ENCODE measurements around the gene ABCB10.
A peak's percentile ranks its signal among the peaks of the same experiment; 100 is the strongest.

ABCB10 gene

DNA sequence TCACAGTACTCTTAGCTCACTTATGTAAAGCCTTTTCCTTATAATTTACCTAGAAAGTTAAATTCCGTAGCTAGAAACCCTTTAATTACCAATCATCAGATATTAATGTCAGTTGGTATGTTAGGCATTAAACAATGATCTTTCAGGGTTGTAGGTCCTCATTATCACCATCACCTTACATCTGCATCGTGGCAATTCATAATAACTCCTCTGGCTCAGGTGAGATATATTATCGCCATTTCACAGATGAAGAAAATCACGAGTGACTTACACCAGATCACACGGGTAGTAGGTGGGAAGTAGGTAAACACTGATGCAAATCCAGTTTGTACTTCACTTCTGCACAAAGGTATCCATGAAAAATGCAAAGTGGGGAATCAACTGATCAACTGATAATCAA is 51.0 kb downstream of the ABCB10 start:
- no peaks in the 10 kb centered on the region for H3K9me3 ChIP-seq (ENCODE audit: insufficient read depth, low read length)
- H2AFZ ChIP-seq (ENCODE audit: low read depth, low read length, severe bottlenecking): peak overlapping the region; percentile 83
- peak overlapping the region; percentile 82 for H3K9ac ChIP-seq (ENCODE audit: low read length)
- no peaks in the 10 kb centered on the region for H4K20me1 ChIP-seq (ENCODE audit: low read depth, low read length)
- H3F3A ChIP-seq (ENCODE audit: insufficient read depth): no peaks in the 10 kb centered on the region
- H3K36me3 ChIP-seq (ENCODE audit: low read length): no peaks in the 10 kb centered on the region; the same call in 1 of the 2 replicates
- peaks cover 28% of the 10 kb centered on the region for H3K79me2 ChIP-seq (ENCODE audit: insufficient read depth, low read length)
- H3K4me2 ChIP-seq (ENCODE audit: low read depth, low read length, poor library complexity, severe bottlenecking): peak overlapping the region; percentile 84
- H3K27me3 ChIP-seq (ENCODE audit: low read length): no peaks in the 10 kb centered on the region
- H3K4me3 ChIP-seq (ENCODE audit: insufficient read depth, low read length, poor library complexity, severe bottlenecking): peak overlapping the region; percentile 86
- H3K9me2 ChIP-seq (replicated peaks; ENCODE audit: insufficient read depth, low read length): no peaks in the 10 kb centered on the region
- peak overlapping the region; percentile 35; the same call in 1 of the 2 replicates for H3K27ac ChIP-seq (ENCODE audit: low read depth, low read length)
- TF ChIP-seq EZH2phosphoT487 (conservative IDR thresholded peaks at IDR 0.05; ENCODE audit: low read length): no peak
- TF ChIP-seq, protein P1, sequence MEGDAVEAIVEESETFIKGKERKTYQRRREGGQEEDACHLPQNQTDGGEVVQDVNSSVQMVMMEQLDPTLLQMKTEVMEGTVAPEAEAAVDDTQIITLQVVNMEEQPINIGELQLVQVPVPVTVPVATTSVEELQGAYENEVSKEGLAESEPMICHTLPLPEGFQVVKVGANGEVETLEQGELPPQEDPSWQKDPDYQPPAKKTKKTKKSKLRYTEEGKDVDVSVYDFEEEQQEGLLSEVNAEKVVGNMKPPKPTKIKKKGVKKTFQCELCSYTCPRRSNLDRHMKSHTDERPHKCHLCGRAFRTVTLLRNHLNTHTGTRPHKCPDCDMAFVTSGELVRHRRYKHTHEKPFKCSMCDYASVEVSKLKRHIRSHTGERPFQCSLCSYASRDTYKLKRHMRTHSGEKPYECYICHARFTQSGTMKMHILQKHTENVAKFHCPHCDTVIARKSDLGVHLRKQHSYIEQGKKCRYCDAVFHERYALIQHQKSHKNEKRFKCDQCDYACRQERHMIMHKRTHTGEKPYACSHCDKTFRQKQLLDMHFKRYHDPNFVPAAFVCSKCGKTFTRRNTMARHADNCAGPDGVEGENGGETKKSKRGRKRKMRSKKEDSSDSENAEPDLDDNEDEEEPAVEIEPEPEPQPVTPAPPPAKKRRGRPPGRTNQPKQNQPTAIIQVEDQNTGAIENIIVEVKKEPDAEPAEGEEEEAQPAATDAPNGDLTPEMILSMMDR (IDR thresholded peaks at IDR 0.05; ENCODE audit: insufficient read depth, low read length, poor library complexity, severe bottlenecking): no peak

DNA sequence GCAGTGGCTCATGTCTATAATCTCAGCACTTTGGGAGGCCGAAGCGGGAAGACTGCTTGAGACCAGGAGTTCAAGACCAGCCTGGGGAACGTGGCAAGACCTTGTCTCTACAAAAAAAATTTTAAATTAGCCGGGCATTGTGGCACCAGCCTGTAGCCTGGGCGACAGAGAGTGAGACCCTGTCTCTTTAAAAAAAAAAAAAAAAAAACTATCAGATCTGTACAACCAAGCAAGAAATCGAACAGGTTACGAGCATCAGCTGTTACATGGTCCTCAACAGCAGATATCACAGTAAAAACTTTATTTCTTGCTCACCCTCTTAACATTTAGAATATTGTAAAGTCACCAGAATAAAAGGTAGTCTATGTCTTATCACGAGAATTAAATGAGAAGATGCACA is 51.9 kb downstream of the ABCB10 start:
- H3K9me2 ChIP-seq (replicated peaks; ENCODE audit: insufficient read depth, low read length): no peaks in the 10 kb centered on the region
- TF ChIP-seq, protein P1 (IDR thresholded peaks at IDR 0.05; ENCODE audit: insufficient read depth, low read length, poor library complexity, severe bottlenecking): no peak
- TF ChIP-seq EZH2phosphoT487 (conservative IDR thresholded peaks at IDR 0.05; ENCODE audit: low read length): no peak
- H3K4me3 ChIP-seq (ENCODE audit: insufficient read depth, low read length, poor library complexity, severe bottlenecking): peak overlapping the region; percentile 86
- H3K9me3 ChIP-seq (ENCODE audit: insufficient read depth, low read length): no peaks in the 10 kb centered on the region
- no peaks in the 10 kb centered on the region for H3K27me3 ChIP-seq (ENCODE audit: low read length)
- H3K36me3 ChIP-seq (ENCODE audit: low read length): no peaks in the 10 kb centered on the region; the same call in 1 of the 2 replicates
- H2AFZ ChIP-seq (ENCODE audit: low read depth, low read length, severe bottlenecking): no peak overlapping the region
- H3K27ac ChIP-seq (ENCODE audit: low read depth, low read length): no peak overlapping the region
- peak overlapping the region; percentile 82 for H3K9ac ChIP-seq (ENCODE audit: low read length)
- peak overlapping the region; percentile 84 for H3K4me2 ChIP-seq (ENCODE audit: low read depth, low read length, poor library complexity, severe bottlenecking)
- H3F3A ChIP-seq (ENCODE audit: insufficient read depth): no peaks in the 10 kb centered on the region
- H3K79me2 ChIP-seq (ENCODE audit: insufficient read depth, low read length): peaks cover 28% of the 10 kb centered on the region
- no peaks in the 10 kb centered on the region for H4K20me1 ChIP-seq (ENCODE audit: low read depth, low read length)

DNA sequence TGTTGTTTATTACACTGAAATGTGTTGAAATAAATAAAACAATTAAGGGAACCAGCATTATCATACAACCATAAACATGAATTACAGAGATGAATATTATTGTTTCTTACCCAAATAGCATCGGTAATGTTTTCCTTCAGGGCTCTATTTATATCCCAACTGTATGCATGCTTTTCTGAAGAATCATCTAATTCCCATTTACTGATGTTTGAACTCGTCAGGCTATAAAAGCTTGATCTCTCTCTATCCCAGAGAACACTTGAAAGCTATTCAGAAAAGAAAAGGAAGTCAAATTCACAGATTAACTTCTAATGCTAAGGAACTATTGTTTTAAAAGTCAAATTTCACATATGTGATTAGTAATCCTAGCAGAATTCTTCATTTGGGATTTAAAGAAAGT is 62.7 kb downstream of the ABCB10 start:
- H3K9me3 ChIP-seq (ENCODE audit: insufficient read depth, low read length): no peaks in the 10 kb centered on the region
- H3F3A ChIP-seq (ENCODE audit: insufficient read depth): no peaks in the 10 kb centered on the region
- no peaks in the 10 kb centered on the region for H3K79me2 ChIP-seq (ENCODE audit: insufficient read depth, low read length)
- H2AFZ ChIP-seq (ENCODE audit: low read depth, low read length, severe bottlenecking): no peak overlapping the region
- H3K9me2 ChIP-seq (replicated peaks; ENCODE audit: insufficient read depth, low read length): no peaks in the 10 kb centered on the region
- no peak overlapping the region for H3K27ac ChIP-seq (ENCODE audit: low read depth, low read length)
- no peak overlapping the region for H3K4me3 ChIP-seq (ENCODE audit: insufficient read depth, low read length, poor library complexity, severe bottlenecking)
- H3K27me3 ChIP-seq (ENCODE audit: low read length): no peaks in the 10 kb centered on the region
- no peak overlapping the region for H3K4me2 ChIP-seq (ENCODE audit: low read depth, low read length, poor library complexity, severe bottlenecking)
- peaks cover 48% of the 10 kb centered on the region for H3K36me3 ChIP-seq (ENCODE audit: low read length)
- H4K20me1 ChIP-seq (ENCODE audit: low read depth, low read length): no peaks in the 10 kb centered on the region
- TF ChIP-seq, protein P1 (IDR thresholded peaks at IDR 0.05; ENCODE audit: insufficient read depth, low read length, poor library complexity, severe bottlenecking): no peak
- TF ChIP-seq EZH2phosphoT487 (conservative IDR thresholded peaks at IDR 0.05; ENCODE audit: low read length): no peak
- H3K9ac ChIP-seq (ENCODE audit: low read length): no peak overlapping the region

Measured in SU-DHL-6 (cell line).